HEK293 (cell line): Measurements from ENCODE around the gene CNNM1.
A peak's percentile ranks its signal among the peaks of the same experiment; 100 is the strongest.

ENCODE experiments used
- CTCF ChIA-PET: fragments of 350-600 bp; formaldehyde crosslinking; extraction: SDS; loops from one replicate; lab custom pipeline; 2021; ENCODE audit warnings: antibody characterized with exemption; lab: Yijun Ruan, JAX
- POLR2A ChIA-PET: fragments of 300-600 bp; formaldehyde crosslinking; extraction: SDS; loops from one replicate; lab custom pipeline; 2020; ENCODE audit warnings: antibody characterized with exemption, inconsistent platforms; lab: Yijun Ruan, JAX
- H3K27ac ChIP-seq: fragments of 200-500 bp; sonication (Bioruptor generic); 2 replicates; pipeline ENCODE4 v1.5.1; 2014; ENCODE audit warnings: low read depth, low read length, control low read depth, inconsistent platforms; ENCODE audit errors: extremely low read depth
- H3K36me3 ChIP-seq, 2 experiments: fragments of 200-500 bp in 1 of 2; sonication (Bioruptor generic) in 1 of 2; 1 replicate in 1 of 2; 2 replicates in 1 of 2; pipeline ENCODE4 v1.5.1; 2014 to 2017; ENCODE audit warnings: inconsistent platforms in 2 of 2, low read length in 2 of 2; ENCODE audit not compliant: control insufficient read depth in 2 of 2, insufficient read depth in 1 of 2
- H3K4me1 ChIP-seq: fragments of 200-500 bp; sonication (Bioruptor generic); 2 replicates; pipeline ENCODE4 v1.5.1; 2014; ENCODE audit warnings: mild to moderate bottlenecking, low read length, inconsistent platforms; ENCODE audit not compliant: control insufficient read depth, insufficient read depth
- H3K4me3 ChIP-seq: 2 replicates; pipeline ENCODE4 v1.5.1; 2011; ENCODE audit warnings: low read depth, mild to moderate bottlenecking, control low read depth, low read length, moderate library complexity
- H3K9me3 ChIP-seq: fragments of 200-500 bp; sonication (Bioruptor generic); 2 replicates; pipeline ENCODE4 v1.5.1; 2014; ENCODE audit warnings: low read depth, low read length, inconsistent platforms; ENCODE audit not compliant: control insufficient read depth, insufficient read depth
- GLI4 ChIP-seq: fragments of 450-650 bp; formaldehyde crosslinking; IDR thresholded peaks from 2 replicates; pipeline ENCODE4 v1.5.1; 2016; ENCODE audit warnings: missing biosample characterization, missing genetic modification characterization
- GLIS2 ChIP-seq: fragments of 450-650 bp; formaldehyde crosslinking; IDR thresholded peaks from 2 replicates; pipeline ENCODE4 v1.5.1; 2016; ENCODE audit warnings: missing biosample characterization, missing genetic modification characterization
- PRDM6 ChIP-seq: fragments of 450-650 bp; formaldehyde crosslinking; IDR thresholded peaks from 2 replicates; pipeline ENCODE4 v1.5.1; 2017; ENCODE audit warnings: missing biosample characterization, missing genetic modification characterization
- TRIM28 ChIP-seq: IDR thresholded peaks from 2 replicates; pipeline ENCODE4 v1.6.1; 2011; ENCODE audit warnings: low read length, control low read depth, borderline replicate concordance
- ZBTB44 ChIP-seq: fragments of 450-650 bp; IDR thresholded peaks from 2 replicates; pipeline ENCODE4 v1.5.1; 2018; ENCODE audit warnings: missing biosample characterization, mild to moderate bottlenecking, missing genetic modification characterization
- ZBTB49 ChIP-seq: fragments of 450-650 bp; formaldehyde crosslinking; IDR thresholded peaks from 2 replicates; pipeline ENCODE4 v1.5.1; 2016; ENCODE audit warnings: missing biosample characterization, missing genetic modification characterization, low read depth
- ZNF146 ChIP-seq: fragments of 450-650 bp; formaldehyde crosslinking; IDR thresholded peaks from 2 replicates; pipeline ENCODE4 v1.5.1; 2016; ENCODE audit warnings: missing biosample characterization, missing genetic modification characterization
- ZNF280D ChIP-seq: fragments of 450-650 bp; formaldehyde crosslinking; IDR thresholded peaks from 2 replicates; pipeline ENCODE4 v1.5.1; 2016; ENCODE audit warnings: missing biosample characterization, missing genetic modification characterization
- ZNF580 ChIP-seq: fragments of 450-650 bp; formaldehyde crosslinking; IDR thresholded peaks from 2 replicates; pipeline ENCODE4 v1.5.1; 2016; ENCODE audit warnings: missing biosample characterization, missing genetic modification characterization
- ZNF629 ChIP-seq: fragments of 450-650 bp; formaldehyde crosslinking; IDR thresholded peaks from 2 replicates; pipeline ENCODE4 v1.5.1; 2017; ENCODE audit warnings: missing biosample characterization, missing genetic modification characterization
- ZNF639 ChIP-seq: fragments of 450-650 bp; formaldehyde crosslinking; IDR thresholded peaks from 2 replicates; pipeline ENCODE4 v1.5.1; 2016; ENCODE audit warnings: missing biosample characterization, missing genetic modification characterization
- ZSCAN4 ChIP-seq: fragments of 450-650 bp; formaldehyde crosslinking; IDR thresholded peaks from 2 replicates; pipeline ENCODE4 v1.5.1; 2017; ENCODE audit warnings: missing biosample characterization, missing genetic modification characterization
- ZSCAN5A ChIP-seq: fragments of 450-650 bp; formaldehyde crosslinking; IDR thresholded peaks from 2 replicates; pipeline ENCODE4 v1.5.1; 2016; ENCODE audit warnings: missing biosample characterization, missing genetic modification characterization

CNNM1 gene

GRCh38 chr10:99432047-99432446, 102.9 kb downstream of the CNNM1 start:
- TF ChIP-seq ZSCAN4 (no peak), ZBTB49 (no peak), ZNF146 (tag by site-specific recombination) (peak; percentile 97), PRDM6 (tag by site-specific recombination) (no peak), TRIM28 (no peak), ZNF629 (tag by site-specific recombination) (no peak), ZNF580 (tag by site-specific recombination) (0 out of 2 replicates have a peak, but pooled peaks have one; percentile 47), ZSCAN5A (tag by site-specific recombination) (no peak), GLI4 (tag by site-specific recombination) (no peak)
- H3K9me3 ChIP-seq = no peaks in the 10 kb centered on the region
- H3K36me3 ChIP-seq = peaks cover 0 to 14% of the 10 kb centered on the region in 2 experiments; a peak in 1 of 3 replicates
- ChIA-PET POLR2A (interaction anchor here (1.9 kb wide), 1 partner anchor 185 kb away, joined by 6 read pairs; no protein-coding TSS in a partner anchor), CTCF (interaction anchor here (0.6 to 2.2 kb wide), 7 partner anchors 9 to 296 kb away, joined by 3 to 7 read pairs (median 3); no protein-coding TSS in a partner anchor)
- no peak overlapping the region for H3K4me3 ChIP-seq
- H3K27ac ChIP-seq = no peak overlapping the region
- peaks cover 9% of the 10 kb centered on the region; the same call in 1 of the 2 replicates for H3K4me1 ChIP-seq

GRCh38 chr10:99432881-99433280, 103.7 kb downstream of the CNNM1 start:
- H3K4me3 ChIP-seq = no peak overlapping the region
- no peak overlapping the region for H3K27ac ChIP-seq
- peaks cover 0 to 14% of the 10 kb centered on the region in 2 experiments; a peak in 2 of 3 replicates for H3K36me3 ChIP-seq
- H3K4me1 ChIP-seq = peaks cover 9% of the 10 kb centered on the region; the same call in 1 of the 2 replicates
- CTCF ChIA-PET = interaction anchor here (0.6 to 4.6 kb wide), 5 partner anchors 16 to 684 kb away, joined by 3 to 104 read pairs (median 8); partner anchors contain the start of gene SLC25A28
- POLR2A ChIA-PET = no interaction called here
- no peaks in the 10 kb centered on the region for H3K9me3 ChIP-seq
- TF ChIP-seq ZNF639 (tag by site-specific recombination) = no peak
- TF ChIP-seq GLIS2 (tag by site-specific recombination) = no peak
- TF ChIP-seq ZBTB44 (tag by site-specific recombination) = no peak
- TF ChIP-seq ZNF280D = no peak
